KMS-11 (cell line): ENCODE measurements around the gene CHAF1A.

Experiments used
- H2AFZ ChIP-seq: fragments of 200-600 bp; sonication (generic); 2 replicates; pipeline ENCODE4 v1.6.1; 2016; ENCODE audit warnings: antibody characterized with exemption, mixed run types, low read depth
- H3K27ac ChIP-seq: fragments of 200-600 bp; sonication (generic); 2 replicates; pipeline ENCODE4 v1.6.1; 2016; ENCODE audit warnings: mild to moderate bottlenecking, mixed run types
- H3K27me3 ChIP-seq: fragments of 200-600 bp; sonication (generic); 2 replicates; pipeline ENCODE4 v1.6.1; 2017; ENCODE audit warnings: mild to moderate bottlenecking, low read depth, mixed run types, moderate library complexity; ENCODE audit not compliant: insufficient read depth
- H3K36me3 ChIP-seq: fragments of 200-600 bp; sonication (generic); 2 replicates; pipeline ENCODE4 v1.6.1; 2017; ENCODE audit warnings: mild to moderate bottlenecking, mixed run types; ENCODE audit not compliant: insufficient read depth
- H3K4me1 ChIP-seq: fragments of 200-600 bp; sonication (generic); 2 replicates; pipeline ENCODE4 v1.6.1; 2016; ENCODE audit warnings: mild to moderate bottlenecking, low read depth, mixed run types; ENCODE audit not compliant: poor library complexity, severe bottlenecking
- H3K4me2 ChIP-seq: fragments of 200-600 bp; sonication (generic); 2 replicates; pipeline ENCODE4 v1.7.0; 2016; ENCODE audit warnings: mild to moderate bottlenecking, mixed run types
- H3K4me3 ChIP-seq: fragments of 200-600 bp; sonication (generic); IDR thresholded peaks from 2 replicates; pipeline ENCODE4 v1.6.1; 2017; ENCODE audit warnings: low read depth, low read length, mixed read lengths; ENCODE audit not compliant: insufficient read depth
- H3K79me2 ChIP-seq: fragments of 200-600 bp; sonication (generic); 2 replicates; pipeline ENCODE4 v1.6.1; 2016; ENCODE audit warnings: low read depth, mixed run types; ENCODE audit not compliant: insufficient read depth
- H3K9ac ChIP-seq: fragments of 200-600 bp; sonication (generic); 2 replicates; pipeline ENCODE4 v1.6.1; 2016; ENCODE audit warnings: mild to moderate bottlenecking, mixed run types
- H4K20me1 ChIP-seq: fragments of 200-600 bp; sonication (generic); 2 replicates; pipeline ENCODE4 v1.6.1; 2016; ENCODE audit warnings: mild to moderate bottlenecking, mixed run types; ENCODE audit not compliant: insufficient read depth
- CTCF ChIP-seq: fragments of 200-600 bp; sonication (generic); conservative IDR thresholded peaks from 2 replicates; pipeline ENCODE4 v1.6.1; 2017; ENCODE audit warnings: low read depth, mild to moderate bottlenecking, antibody characterized with exemption, low read length, moderate library complexity, mixed read lengths

Gene CHAF1A

GRCh38 chr19:4449022-4449638 is 46.7 kb downstream of the CHAF1A start:
- Histone ChIP-seq H3K36me3 (no peaks in the 10 kb centered on the region), H3K27ac (no peak overlapping the region), H3K79me2 (no peaks in the 10 kb centered on the region), H4K20me1 (no peaks in the 10 kb centered on the region), H3K4me3 (no peak overlapping the region), H2AFZ (no peak overlapping the region), H3K27me3 (no peaks in the 10 kb centered on the region), H3K4me2 (no peak overlapping the region), H3K4me1 (no peaks in the 10 kb centered on the region), H3K9ac (no peak overlapping the region)
- TF ChIP-seq CTCF: no peak

- no peak overlapping the region for H3K27ac ChIP-seq
- H3K27me3 ChIP-seq: no peaks in the 10 kb centered on the region
- no peaks in the 10 kb centered on the region for H3K36me3 ChIP-seq
- no peaks in the 10 kb centered on the region for H4K20me1 ChIP-seq
- H3K4me1 ChIP-seq: no peaks in the 10 kb centered on the region
- H3K79me2 ChIP-seq: no peaks in the 10 kb centered on the region
- no peak overlapping the region for H3K4me2 ChIP-seq
- H2AFZ ChIP-seq: no peak overlapping the region
- TF ChIP-seq CTCF: no peak
- H3K9ac ChIP-seq: no peak overlapping the region
- H3K4me3 ChIP-seq: no peak overlapping the region
Observed at GRCh38 chr19:4449639-4450028, 47.2 kb downstream of the CHAF1A start.

GRCh38 chr19:4452230-4452990 is 50.0 kb downstream of the CHAF1A start:
- H3K4me2 ChIP-seq: no peak overlapping the region
- no peak overlapping the region for H3K27ac ChIP-seq
- H3K27me3 ChIP-seq: no peaks in the 10 kb centered on the region
- no peaks in the 10 kb centered on the region; the same call in 1 of the 2 replicates for H3K79me2 ChIP-seq
- no peaks in the 10 kb centered on the region for H4K20me1 ChIP-seq
- no peak overlapping the region for H3K4me3 ChIP-seq
- no peak for TF ChIP-seq CTCF
- no peaks in the 10 kb centered on the region for H3K36me3 ChIP-seq
- no peak overlapping the region for H3K9ac ChIP-seq
- H2AFZ ChIP-seq: no peak overlapping the region
- H3K4me1 ChIP-seq: peaks cover 4% of the 10 kb centered on the region

GRCh38 chr19:4453232-4454179 is 51.1 kb downstream of the CHAF1A start:
- Histone ChIP-seq H4K20me1 (no peaks in the 10 kb centered on the region), H3K27ac (no peak overlapping the region), H2AFZ (no peak overlapping the region), H3K4me2 (no peak overlapping the region), H3K27me3 (no peaks in the 10 kb centered on the region), H3K9ac (no peak overlapping the region), H3K4me3 (no peak overlapping the region), H3K36me3 (no peaks in the 10 kb centered on the region), H3K79me2 (no peaks in the 10 kb centered on the region; the same call in 1 of the 2 replicates), H3K4me1 (peaks cover 10% of the 10 kb centered on the region)
- no peak for TF ChIP-seq CTCF
